ENCODE data around the gene MTUS2. TPM values are rescaled to one million over a fixed set of nuclear protein-coding genes. Genes with fewer than 3 reads are reported as not detected.

MTUS2 gene
- total and polyA plus RNA-seq, 2 experiments from 2014 or later: 0.27 to 0.38 TPM

GRCh38 chr13:29361716-29362115, 541.6 kb downstream of the MTUS2 start:
- H3K4me3 Mint-ChIP-seq: no peak overlapping the region
- TF ChIP-seq POLR2AphosphoS5 (IDR thresholded peaks at IDR 0.05; ENCODE audit: low read depth) (no peak), CREB1 (CRISPR knock-in tag; IDR thresholded peaks at IDR 0.05; ENCODE audit: low read depth) (no peak), ETS1 (IDR thresholded peaks at IDR 0.05) (no peak), EZH2phosphoT487 (IDR thresholded peaks at IDR 0.05; ENCODE audit: unreplicated experiment) (no peak), ZNF462 (CRISPR knock-in tag; IDR thresholded peaks at IDR 0.05) (no peak), JUNB (IDR thresholded peaks at IDR 0.05; ENCODE audit: unreplicated experiment) (no peak)
- no peak overlapping the region for H2AFZ ChIP-seq

More at GRCh38 chr13:29361716-29362115, 541.6 kb downstream of the MTUS2 start:
- H3K4me2 ChIP-seq: no peak overlapping the region
- H3K79me2 ChIP-seq (replicated peaks; ENCODE audit: insufficient read depth): no peaks in the 10 kb centered on the region
- 0 out of 2 replicates have a peak, but pooled peaks cover 4% of the 10 kb centered on the region for H3K9me2 ChIP-seq (ENCODE audit: insufficient read depth)
- Mint-ChIP-seq H3K27me3 (ENCODE audit: insufficient read depth, low read depth, poor library complexity) (peaks cover 5% of the 10 kb centered on the region), H3K9me3 (no peaks in the 10 kb centered on the region), H3K36me3 (ENCODE audit: low read depth) (no peaks in the 10 kb centered on the region), H3K4me1 (no peaks in the 10 kb centered on the region), H3K27ac (no peak overlapping the region)
- DNase-seq (ENCODE audit: low spot score) (no peak), ATAC-seq (no peak)
- H3K4me3 ChIP-seq: no peak overlapping the region
- no peaks in the 10 kb centered on the region for H3F3A ChIP-seq (replicated peaks; ENCODE audit: low read depth)
- no peak overlapping the region for H3K27ac ChIP-seq (ENCODE audit: low read depth)
- H3K36me3 ChIP-seq (ENCODE audit: insufficient read depth): no peaks in the 10 kb centered on the region
- H3K4me1 ChIP-seq (ENCODE audit: insufficient read depth): no peaks in the 10 kb centered on the region
- H4K20me1 ChIP-seq (replicated peaks; ENCODE audit: insufficient read depth): no peaks in the 10 kb centered on the region
- H3K27me3 ChIP-seq (ENCODE audit: insufficient read depth): no peaks in the 10 kb centered on the region
